ENCODE results near the gene LAMB3.

GRCh38 chr1:209627732-209628196 lies 24.5 kb downstream of the LAMB3 start:
- TF ChIP-seq POLR2A (IDR thresholded peaks at IDR 0.05) (no peak), CTCF (IDR thresholded peaks at IDR 0.05) (peak; percentile 85 to 95 (median 90)), POLR2AphosphoS5 (IDR thresholded peaks at IDR 0.05) (peak; percentile 11)
